ENCODE results near the gene CCZ1B.
"Not testable (repeated sequence)": the region's sequence is repeated elsewhere in the genome, so short reads cannot be mapped to it uniquely, and the experiment has no call there.

The CCZ1B gene

GRCh38 chr7:6826151-6826550 is at the start of gene CCZ1B:
TSS of gene CCZ1B (minus strand) at chr7:6826275. CDS start at chr7:6826197, 78 bp downstream.
- not testable (repeated sequence) for TF ChIP-seq GATA3, GATA2 (IDR thresholded peaks at IDR 0.05; ENCODE audit: low read depth, low read length)

- TF ChIP-seq GATA3 (IDR thresholded peaks at IDR 0.05; ENCODE audit: low read depth, low read length) (no peak), GATA2 (IDR thresholded peaks at IDR 0.05; ENCODE audit: low read depth, low read length) (no peak)
These were observed 7.6 kb upstream of the CCZ1B start for GRCh38 chr7:6833636-6834035.

- TF ChIP-seq GATA2 (IDR thresholded peaks at IDR 0.05; ENCODE audit: low read depth, low read length), result no peak
- TF ChIP-seq GATA3 (IDR thresholded peaks at IDR 0.05; ENCODE audit: low read depth, low read length), result no peak
These were observed 5.1 kb upstream of the CCZ1B start for GRCh38 chr7:6831018-6831725.

GRCh38 chr7:6753964-6754363 is 72.1 kb downstream of the CCZ1B start, which contains the start of gene RSPH10B2:
TSS of gene RSPH10B2 (plus strand) at chr7:6754103. CDS start at chr7:6757678, 3,575 bp downstream.
- not testable (repeated sequence) for TF ChIP-seq GATA2, GATA3 (IDR thresholded peaks at IDR 0.05; ENCODE audit: low read depth, low read length)

Data from SH-SY5Y (cell line).